NCI-H1694 treated with DMSO at 0.1 percent for 48 hours (cell line): Measurements from ENCODE around the gene BAHCC1.
A peak's percentile ranks its signal among the peaks of the same experiment; 100 is the strongest.
"Not testable (repeated sequence)": the region's sequence is repeated elsewhere in the genome, so short reads cannot be mapped to it uniquely, and the experiment has no call there.

Experiments
- DNase-seq: peaks from one replicate; lab custom pipeline; 2025; lab: John Stamatoyannopoulos, UW

BAHCC1 gene

DNA sequence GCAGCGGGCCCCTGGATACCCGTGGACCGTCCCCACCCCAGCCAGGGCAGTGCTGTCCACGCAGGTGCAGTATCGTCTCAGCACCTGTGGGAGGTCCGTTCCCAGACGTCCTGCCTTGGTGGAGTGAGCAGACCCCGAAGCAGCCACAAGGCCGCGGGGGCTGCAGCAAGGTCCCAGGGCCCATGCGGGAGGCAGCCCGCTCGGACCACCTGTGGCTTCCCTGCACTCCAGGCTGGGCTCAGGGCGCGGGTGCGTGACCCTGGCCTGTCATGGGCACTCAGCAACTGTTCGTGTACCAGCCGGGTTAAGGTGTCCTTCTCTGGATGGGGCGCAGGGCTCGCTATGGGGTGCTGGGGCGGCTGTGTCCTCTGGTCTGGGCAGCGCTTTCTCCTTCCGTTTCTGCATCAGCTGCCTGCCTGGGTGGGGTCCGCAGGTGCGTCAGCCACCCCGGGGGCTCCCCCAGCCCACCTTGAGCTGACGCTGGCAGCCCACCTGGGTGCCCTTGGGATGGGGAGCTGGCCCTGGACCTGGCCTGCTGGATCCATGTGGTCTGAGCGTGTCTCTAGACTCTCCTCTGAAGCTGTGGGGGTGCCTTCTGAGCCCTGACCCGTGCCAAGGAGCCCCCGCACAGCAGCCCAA, 18.4 kb downstream of the BAHCC1 start:
- DNase-seq = no peak

GRCh38 chr17:81414756-81415516, 19.7 kb downstream of the BAHCC1 start:
- DNase-seq = no peak

DNA sequence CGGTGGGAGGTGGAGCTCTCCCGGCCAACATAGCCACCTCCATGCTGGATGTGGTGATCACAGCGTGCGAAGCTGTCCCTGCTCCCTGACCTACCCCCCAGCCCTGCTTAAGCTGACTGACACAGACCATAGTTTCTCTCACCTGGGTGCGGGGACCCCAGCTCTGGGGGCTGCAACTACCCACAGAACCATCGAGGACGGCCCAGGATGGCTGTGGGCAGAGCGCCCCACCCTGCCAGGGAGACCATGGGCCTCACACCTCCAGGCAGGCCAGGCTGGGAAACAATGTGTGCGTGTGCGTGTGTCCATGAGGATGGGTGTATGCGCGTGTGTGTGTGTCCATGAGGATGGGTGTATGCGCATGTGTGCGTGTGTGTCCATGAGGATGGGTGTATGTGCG, 20.4 kb downstream of the BAHCC1 start:
- no peak for DNase-seq

DNA sequence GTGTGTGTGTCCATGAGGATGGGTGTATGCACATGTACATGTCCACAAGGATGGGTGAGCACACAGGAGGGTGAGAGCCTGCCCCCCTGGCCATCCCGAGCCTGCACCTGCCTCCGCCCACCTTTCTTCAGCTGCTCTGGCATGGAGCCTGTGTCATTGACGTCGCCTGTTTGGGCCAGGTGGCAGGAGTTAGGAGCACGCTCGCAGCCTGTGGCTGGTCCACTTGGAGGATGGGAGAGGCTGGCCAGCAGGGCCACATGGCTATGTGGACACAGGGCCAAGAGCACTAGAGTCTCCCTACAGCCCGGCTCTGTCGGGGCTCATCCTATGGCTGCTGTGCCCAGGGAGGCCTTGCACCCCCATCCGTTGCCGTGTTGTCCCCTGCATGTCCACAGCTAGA, 21.4 kb downstream of the BAHCC1 start:
- no peak for DNase-seq

GRCh38 chr17:81417049-81417878, 22.0 kb downstream of the BAHCC1 start:
- no peak for DNase-seq

DNA sequence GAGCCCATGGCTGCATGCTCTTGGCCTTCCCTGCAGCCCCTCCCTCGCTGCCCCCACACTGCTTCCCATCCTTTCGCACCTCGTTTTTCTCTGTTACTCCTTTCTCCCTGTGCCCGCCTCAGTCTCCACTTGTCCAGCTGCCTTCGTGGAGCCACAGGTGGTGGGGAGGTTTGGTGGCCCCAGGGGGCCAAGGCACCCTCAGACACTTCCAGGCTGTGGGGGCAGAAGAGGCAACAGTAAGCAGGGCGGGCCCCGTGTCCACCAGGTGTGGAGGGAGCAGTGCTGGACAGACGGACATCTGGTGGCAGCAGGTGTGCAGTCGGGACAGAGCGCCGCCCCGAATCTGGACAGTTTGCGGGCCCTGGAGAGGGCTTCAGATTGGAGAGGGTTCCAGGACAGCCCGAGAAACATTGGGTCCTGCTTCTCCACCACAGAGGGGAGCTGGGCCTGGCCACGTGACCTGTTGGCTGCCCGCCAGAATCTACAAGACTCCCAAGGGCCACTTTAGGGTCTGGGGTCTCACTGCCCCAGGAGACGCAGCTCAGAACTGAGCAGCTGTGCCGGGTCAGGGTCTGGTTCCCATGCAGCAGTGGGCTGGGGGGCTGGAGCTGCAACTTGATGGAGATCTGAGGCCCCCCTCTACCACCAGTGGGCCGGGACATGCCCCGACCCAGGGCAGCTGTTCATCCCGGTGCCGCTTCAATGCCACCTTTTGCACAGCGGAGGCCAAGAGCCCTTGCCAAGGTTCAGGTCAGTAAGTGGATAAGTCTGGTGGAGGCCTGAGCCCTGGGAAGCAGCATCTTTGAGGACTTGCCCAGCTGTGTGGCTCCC, 22.8 kb downstream of the BAHCC1 start:
- DNase-seq = no peak

GRCh38 chr17:81418710-81419318, 23.6 kb downstream of the BAHCC1 start:
- DNase-seq = no peak

DNA sequence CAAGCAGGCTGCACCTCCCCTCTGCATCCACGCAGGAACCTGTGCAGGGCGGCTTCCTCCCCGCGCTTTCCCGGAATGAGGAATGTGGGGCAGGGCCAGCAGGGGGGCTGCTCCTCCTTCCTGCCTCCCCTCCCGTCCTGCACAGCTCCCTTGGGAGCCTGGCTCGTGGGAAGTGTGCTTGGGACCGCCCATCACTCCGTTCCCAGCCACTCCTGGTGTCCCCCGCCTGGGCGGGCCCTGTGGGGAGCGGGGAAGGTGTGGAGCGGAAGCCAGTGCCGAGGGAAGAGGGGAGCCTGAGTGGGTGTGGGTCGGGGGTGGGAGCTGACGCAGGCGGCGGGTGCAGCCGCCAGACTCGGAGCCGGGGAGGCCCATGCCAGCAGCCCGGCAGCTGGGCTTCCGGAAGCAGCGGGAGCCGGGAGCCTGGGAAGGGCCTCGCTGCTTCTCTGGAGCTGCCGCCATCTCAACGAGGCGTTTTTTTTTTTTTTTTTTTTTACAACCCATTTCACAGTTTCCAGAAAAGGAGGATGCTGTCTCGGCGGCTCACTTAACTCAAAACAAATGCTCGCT, 24.1 kb downstream of the BAHCC1 start:
- DNase-seq = peak; percentile 79

GRCh38 chr17:81419886-81420768, 24.9 kb downstream of the BAHCC1 start:
- no peak for DNase-seq

GRCh38 chr17:81420769-81421462, 25.7 kb downstream of the BAHCC1 start:
- no peak for DNase-seq

DNA sequence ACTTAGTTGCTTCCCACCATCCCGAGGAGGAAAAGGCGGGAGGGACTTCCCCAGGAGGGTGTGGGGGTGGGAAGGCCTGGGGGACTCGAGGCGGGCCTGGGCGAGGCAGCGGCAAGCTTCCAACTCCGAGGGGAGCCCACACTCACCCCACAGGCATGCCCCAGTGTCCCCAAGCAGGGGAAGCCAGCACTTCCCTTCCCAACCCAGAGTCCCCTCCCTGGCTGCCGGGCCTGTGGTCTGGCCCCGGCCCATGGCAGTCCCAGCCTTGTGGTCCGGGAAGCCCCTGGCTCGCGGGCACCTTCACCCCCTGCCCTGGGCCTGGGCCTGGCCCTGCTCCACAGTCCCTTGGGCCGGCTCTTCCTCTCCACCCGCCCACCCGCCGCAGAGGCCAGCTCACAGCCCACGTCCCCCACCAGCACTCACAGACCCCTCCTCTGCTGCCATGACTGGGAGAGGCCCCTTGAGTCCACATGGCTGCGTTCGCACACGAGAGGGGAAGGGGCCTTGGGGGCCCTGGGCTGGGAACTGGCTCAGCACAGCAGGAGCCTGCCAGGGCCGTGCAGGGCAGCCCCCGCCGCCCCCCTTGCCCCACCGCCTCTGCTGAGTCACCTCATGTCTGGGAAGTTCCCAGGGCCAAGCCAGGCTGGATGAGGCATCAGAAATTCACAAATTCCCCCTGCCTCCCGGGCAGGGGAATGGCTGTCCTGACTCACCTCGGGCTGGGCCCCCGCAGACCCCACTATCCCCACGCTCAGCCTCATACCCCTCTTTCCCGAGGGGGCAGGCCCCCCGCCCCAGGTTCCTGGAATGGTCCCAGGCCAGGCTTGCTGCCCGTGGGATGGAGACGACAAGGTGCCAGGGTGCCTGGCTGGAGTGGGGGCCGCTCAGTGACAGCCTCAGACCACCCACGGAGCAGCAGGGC, 27.8 kb downstream of the BAHCC1 start:
- no peak for DNase-seq

DNA sequence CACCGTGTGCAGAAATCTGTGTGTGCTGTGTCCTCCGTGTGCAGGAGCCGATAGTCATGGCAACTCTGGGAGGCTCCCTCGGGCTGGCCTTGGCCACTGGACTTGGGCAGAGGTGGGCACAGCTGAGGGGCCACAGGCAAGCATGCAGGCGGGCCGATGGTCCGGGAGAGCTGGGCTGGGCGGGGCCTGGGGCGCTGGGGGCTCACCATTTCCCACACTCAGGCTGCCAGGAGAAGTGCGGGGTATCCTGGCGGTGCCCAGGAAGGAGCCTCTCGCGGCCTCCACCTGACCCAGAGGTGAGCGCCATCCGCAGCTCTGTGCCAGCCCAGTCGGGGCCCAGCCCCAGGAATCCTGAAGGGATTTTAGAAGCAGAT, 28.4 kb downstream of the BAHCC1 start:
- DNase-seq = no peak

GRCh38 chr17:81424151-81425017, 29.1 kb downstream of the BAHCC1 start:
- no peak for DNase-seq

DNA sequence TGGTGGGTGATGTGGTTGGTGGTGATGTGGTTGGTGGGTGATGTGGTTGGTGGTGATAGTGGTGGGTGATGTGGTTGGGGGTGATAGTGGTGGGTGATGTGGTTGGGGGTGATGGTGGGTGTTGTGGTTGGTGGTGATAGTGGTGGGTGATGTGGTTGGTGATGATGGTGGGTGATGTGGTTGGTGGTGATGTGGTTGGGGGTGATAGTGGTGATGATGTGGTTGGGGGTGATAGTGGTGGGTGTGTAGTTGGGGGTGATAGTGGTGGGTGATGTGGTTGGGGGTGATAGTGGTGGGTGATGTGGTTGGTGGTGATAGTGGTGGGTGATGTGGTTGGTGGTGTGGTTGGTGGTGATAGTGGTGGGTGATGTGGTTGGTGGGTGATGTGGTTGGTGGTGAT, 29.8 kb downstream of the BAHCC1 start:
- not testable (repeated sequence) for DNase-seq

GRCh38 chr17:81425716-81426392, 30.6 kb downstream of the BAHCC1 start:
- DNase-seq = not testable (repeated sequence)

DNA sequence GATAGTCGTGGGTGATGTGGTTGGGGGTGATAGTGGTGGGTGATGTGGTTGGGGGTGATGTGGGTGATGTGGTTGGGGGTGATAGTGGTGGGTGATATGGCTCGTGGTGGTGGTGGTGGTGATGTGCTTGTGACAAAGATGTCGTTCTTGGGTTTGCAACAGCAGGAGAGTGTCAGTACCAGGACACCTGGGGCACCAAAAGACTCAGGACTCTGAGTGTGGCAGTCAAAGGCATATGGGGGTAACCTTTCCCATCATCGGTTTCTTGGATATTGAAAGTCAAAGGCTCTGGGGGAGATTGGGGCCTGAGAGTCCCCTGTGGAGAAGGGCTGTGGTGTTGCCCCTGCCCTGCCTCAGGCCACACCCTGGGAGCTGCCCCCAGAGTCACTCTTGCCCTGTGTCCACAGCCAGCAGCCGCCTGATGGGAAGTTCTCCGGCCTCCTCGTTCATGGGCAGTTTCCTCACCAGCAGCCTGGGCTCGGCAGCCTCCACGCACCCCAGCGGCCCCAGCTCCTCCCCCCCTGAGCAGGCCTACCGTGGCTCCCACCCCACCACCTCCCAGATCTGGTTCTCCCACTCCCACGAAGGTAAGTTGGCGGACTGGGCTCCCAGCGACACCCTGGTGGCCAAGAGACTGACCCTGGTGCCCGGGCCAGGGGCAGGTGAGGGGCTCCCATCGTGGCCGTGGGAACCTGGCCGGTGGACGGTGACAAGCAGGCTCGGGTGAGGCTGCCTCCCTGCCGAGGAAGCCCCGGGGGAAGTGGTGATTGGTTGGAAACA, 31.3 kb downstream of the BAHCC1 start:
- no peak for DNase-seq
